GM12891 (cell line): Measurements from ENCODE around the gene ANKLE2.

Experiments used
- POLR2A ChIP-seq: IDR thresholded peaks from 2 replicates; pipeline ENCODE4 v1.6.1; 2011; ENCODE audit warnings: low read depth, low read length, control low read depth
- POLR2AphosphoS5 ChIP-seq: IDR thresholded peaks from 2 replicates; pipeline ENCODE4 v1.6.1; 2011; ENCODE audit warnings: low read depth, low read length, control low read depth
- TAF1 ChIP-seq: IDR thresholded peaks from 2 replicates; pipeline ENCODE4 v1.6.1; 2011; ENCODE audit warnings: low read depth, low read length, control low read depth

GRCh38 chr12:132740313-132740646, 21.4 kb downstream of the ANKLE2 start:
- no peak for TF ChIP-seq TAF1
- no peak for TF ChIP-seq POLR2A
- no peak for TF ChIP-seq POLR2AphosphoS5
